HEK293T (cell line): ENCODE results near the gene VPS29.
A peak's percentile ranks its signal among the peaks of the same experiment; 100 is the strongest.
"Not testable (repeated sequence)": the region's sequence is repeated elsewhere in the genome, so short reads cannot be mapped to it uniquely, and the experiment has no call there.

Source experiments
- CTCF ChIA-PET: fragments of 350-600 bp; formaldehyde crosslinking; extraction: SDS; loops from one replicate; lab custom pipeline; 2021; ENCODE audit warnings: antibody characterized with exemption, inconsistent platforms; lab: Yijun Ruan, JAX
- POLR2A ChIA-PET: fragments of 350-600 bp; formaldehyde crosslinking; extraction: SDS; loops from one replicate; lab custom pipeline; 2020; ENCODE audit warnings: antibody characterized with exemption, inconsistent platforms; lab: Yijun Ruan, JAX
- DNase-seq: peaks from one replicate; pipeline ENCODE4 v3.0.0; 2012; ENCODE audit warnings: mixed read lengths; ENCODE audit errors: extremely low spot score
- ARNT ChIP-seq: fragments of 450-650 bp; IDR thresholded peaks from 2 replicates; pipeline ENCODE4 v1.6.1; 2017; ENCODE audit warnings: mild to moderate bottlenecking
- BHLHE40 ChIP-seq: fragments of 450-650 bp; IDR thresholded peaks from 2 replicates; pipeline ENCODE4 v1.6.1; 2016; ENCODE audit warnings: mild to moderate bottlenecking, moderate library complexity, borderline replicate concordance
- CTBP1 ChIP-seq: fragments of 450-650 bp; IDR thresholded peaks from 2 replicates; pipeline ENCODE4 v1.6.1; 2016; ENCODE audit warnings: borderline replicate concordance
- ELF4 ChIP-seq: fragments of 450-650 bp; IDR thresholded peaks from 2 replicates; pipeline ENCODE4 v1.6.1; 2017; ENCODE audit warnings: antibody characterized with exemption
- FOXA1 ChIP-seq: fragments of 450-650 bp; IDR thresholded peaks from 2 replicates; pipeline ENCODE4 v1.6.1; 2016; ENCODE audit warnings: mild to moderate bottlenecking
- FOXK2 ChIP-seq: fragments of 450-650 bp; IDR thresholded peaks from 2 replicates; pipeline ENCODE4 v1.6.1; 2016; ENCODE audit warnings: mild to moderate bottlenecking
- FOXM1 ChIP-seq: fragments of 450-650 bp; IDR thresholded peaks from 2 replicates; pipeline ENCODE4 v1.6.1; 2017; ENCODE audit warnings: mild to moderate bottlenecking, borderline replicate concordance
- HDGF ChIP-seq: fragments of 450-650 bp; IDR thresholded peaks from 2 replicates; pipeline ENCODE4 v1.6.1; 2017; ENCODE audit warnings: antibody characterized with exemption, borderline replicate concordance
- L3MBTL2 ChIP-seq: fragments of 450-650 bp; conservative IDR thresholded peaks from 2 replicates; pipeline ENCODE4 v1.6.1; 2016; ENCODE audit warnings: mild to moderate bottlenecking
- LEF1 ChIP-seq: fragments of 450-650 bp; IDR thresholded peaks from 2 replicates; pipeline ENCODE4 v1.6.1; 2017; ENCODE audit warnings: mild to moderate bottlenecking, borderline replicate concordance
- NFRKB ChIP-seq: fragments of 450-650 bp; IDR thresholded peaks from 2 replicates; pipeline ENCODE4 v1.6.1; 2016; ENCODE audit warnings: mild to moderate bottlenecking, moderate library complexity
- SP1 ChIP-seq: fragments of 450-650 bp; IDR thresholded peaks from 2 replicates; pipeline ENCODE4 v1.6.1; 2017
- SUZ12 ChIP-seq: fragments of 450-650 bp; IDR thresholded peaks from 2 replicates; pipeline ENCODE4 v1.6.1; 2016; ENCODE audit warnings: mild to moderate bottlenecking
- TARDBP ChIP-seq: fragments of 450-650 bp; IDR thresholded peaks from 2 replicates; pipeline ENCODE4 v1.6.1; 2016
- ZNF384 ChIP-seq: fragments of 450-650 bp; IDR thresholded peaks from 2 replicates; pipeline ENCODE4 v1.6.1; 2016
- TF ChIP-seq, protein P1 (sequence below): fragments of 450-650 bp; IDR thresholded peaks from 2 replicates; pipeline ENCODE4 v1.6.1; 2016

VPS29 gene

GRCh38 chr12:110465024-110465423 lies 36.9 kb downstream of the VPS29 start:
- no peak for DNase-seq
- POLR2A ChIA-PET = no interaction called here
- TF ChIP-seq L3MBTL2 (no peak), SUZ12 (no peak), HDGF (no peak), SP1 (no peak), FOXM1 (no peak), LEF1 (no peak), FOXK2 (no peak), TARDBP (no peak), CTBP1 (no peak), ZNF384 (no peak), NFRKB (no peak), BHLHE40 (no peak), ELF4 (no peak), FOXA1 (no peak), ARNT (no peak)
- TF ChIP-seq, protein P1, sequence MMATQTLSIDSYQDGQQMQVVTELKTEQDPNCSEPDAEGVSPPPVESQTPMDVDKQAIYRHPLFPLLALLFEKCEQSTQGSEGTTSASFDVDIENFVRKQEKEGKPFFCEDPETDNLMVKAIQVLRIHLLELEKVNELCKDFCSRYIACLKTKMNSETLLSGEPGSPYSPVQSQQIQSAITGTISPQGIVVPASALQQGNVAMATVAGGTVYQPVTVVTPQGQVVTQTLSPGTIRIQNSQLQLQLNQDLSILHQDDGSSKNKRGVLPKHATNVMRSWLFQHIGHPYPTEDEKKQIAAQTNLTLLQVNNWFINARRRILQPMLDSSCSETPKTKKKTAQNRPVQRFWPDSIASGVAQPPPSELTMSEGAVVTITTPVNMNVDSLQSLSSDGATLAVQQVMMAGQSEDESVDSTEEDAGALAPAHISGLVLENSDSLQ = no peak
- CTCF ChIA-PET = no interaction called here

GRCh38 chr12:110461189-110461588 lies 40.7 kb downstream of the VPS29 start:
- CTCF ChIA-PET, DNase-seq: not testable (repeated sequence)
- POLR2A ChIA-PET = interaction anchor here (1.3 kb wide), 1 partner anchor 11 kb away, joined by 5 read pairs; the partner anchor contains the start of gene ARPC3
- TF ChIP-seq ZNF384 = peak; percentile 64; the same call in 1 of the 2 replicates

DNA sequence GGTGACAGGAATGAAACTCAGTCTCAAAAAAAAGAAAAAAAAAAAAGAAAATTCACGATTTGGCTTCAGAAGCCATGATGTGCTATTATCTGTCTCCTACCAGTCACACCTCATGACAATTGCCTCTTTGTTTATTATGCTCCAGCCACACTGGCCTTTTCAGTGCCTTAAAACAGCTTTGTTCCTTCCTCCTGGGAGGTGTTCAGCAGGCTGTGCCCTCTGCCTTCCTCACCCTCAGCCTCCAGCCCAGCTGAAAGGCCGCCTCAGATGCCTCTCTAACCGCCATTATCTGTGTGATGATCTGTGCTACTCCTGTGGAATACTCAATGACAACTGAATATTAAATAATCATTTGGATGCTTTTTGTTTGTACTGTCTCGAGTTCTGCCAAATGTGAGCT lies 43.2 kb downstream of the VPS29 start:
- no peak for TF ChIP-seq L3MBTL2
- no peak for TF ChIP-seq TARDBP
- TF ChIP-seq SP1 = no peak
- TF ChIP-seq BHLHE40 = no peak
- TF ChIP-seq FOXM1 = no peak
- TF ChIP-seq ZNF384 = no peak
- TF ChIP-seq NFRKB = no peak
- no peak for TF ChIP-seq ARNT
- TF ChIP-seq, protein P1 = no peak
- TF ChIP-seq FOXK2 = no peak
- no peak for TF ChIP-seq ELF4
- no peak for TF ChIP-seq LEF1
- TF ChIP-seq CTBP1 = no peak
- TF ChIP-seq HDGF = no peak
- no peak for TF ChIP-seq SUZ12
- no peak for TF ChIP-seq FOXA1
- ChIA-PET CTCF (interaction anchor here (0.6 kb wide), 1 partner anchor 27 kb away, joined by 5 read pairs; no protein-coding TSS in a partner anchor), POLR2A (interaction anchor here (1.2 to 3.0 kb wide), 2 partner anchors 8 to 10 kb away, joined by 8 to 12 read pairs; partner anchors contain the start of genes ARPC3, FAM216A and GPN3)
- no peak for DNase-seq

GRCh38 chr12:110453569-110454296 lies 48.2 kb downstream of the VPS29 start:
- no peak for TF ChIP-seq SP1
- TF ChIP-seq NFRKB = no peak
- no peak for TF ChIP-seq BHLHE40
- TF ChIP-seq HDGF = no peak
- TF ChIP-seq TARDBP = no peak
- TF ChIP-seq ZNF384 = no peak
- no peak for TF ChIP-seq FOXM1
- no peak for TF ChIP-seq ELF4
- TF ChIP-seq CTBP1 = no peak
- no peak for DNase-seq
- CTCF ChIA-PET = interaction anchor here (1.0 kb wide), 1 partner anchor 22 kb away, joined by 3 read pairs; no protein-coding TSS in a partner anchor
- POLR2A ChIA-PET = interaction anchor here (1.9 kb wide), 1 partner anchor 15 kb away, joined by 12 read pairs; the partner anchor contains the start of genes FAM216A and GPN3

- DNase-seq = no peak
- ChIA-PET CTCF (no interaction called here), POLR2A (interaction anchor here (1.8 kb wide), 1 partner anchor 8 kb away, joined by 8 read pairs; no protein-coding TSS in a partner anchor)
- TF ChIP-seq FOXM1 = no peak
- no peak for TF ChIP-seq BHLHE40
- no peak for TF ChIP-seq ELF4
These were observed 50.6 kb downstream of the VPS29 start for GRCh38 chr12:110451263-110451662.

- POLR2A ChIA-PET = interaction anchor here (0.6 to 2.3 kb wide), 16 partner anchors 9 to 377 kb away, joined by 3 to 49 read pairs (median 4); partner anchors contain the start of genes FAM216A, GPN3 and TCTN1
- CTCF ChIA-PET = interaction anchor here (0.6 to 1.9 kb wide), 13 partner anchors 16 to 574 kb away, joined by 3 to 15 read pairs (median 5); partner anchors contain the start of genes FAM216A, GPN3 and TCTN1
- peak; percentile 93 for DNase-seq
- no peak for TF ChIP-seq L3MBTL2
- TF ChIP-seq ELF4 = peak; percentile 93
- TF ChIP-seq ZNF384 = no peak
- no peak for TF ChIP-seq SP1
These were observed 52.0 kb downstream of the VPS29 start, which contains the start of gene ARPC3 for GRCh38 chr12:110449799-110450497. ARPC3 (minus strand) TSS chr12:110450337; CDS start chr12:110450260, 77 bp downstream.

- ChIA-PET CTCF (no interaction called here), POLR2A (no interaction called here)
- TF ChIP-seq FOXM1 (no peak), L3MBTL2 (no peak), TARDBP (no peak), FOXK2 (no peak), NFRKB (no peak), LEF1 (no peak), ELF4 (no peak), ARNT (no peak), SP1 (no peak), BHLHE40 (no peak), HDGF (no peak), FOXA1 (no peak), SUZ12 (no peak), CTBP1 (no peak), ZNF384 (no peak)
- TF ChIP-seq, protein P1 = no peak
- no peak for DNase-seq
These were observed 57.5 kb downstream of the VPS29 start for GRCh38 chr12:110444455-110444854.
